Amniotic epithelial cell (primary cell): ENCODE data around the gene PTOV1.

Source experiments
- DNase-seq: peaks from one replicate; pipeline ENCODE4 v3.0.0-alpha.2; 2010; ENCODE audit warnings: low read depth

Gene PTOV1

DNA sequence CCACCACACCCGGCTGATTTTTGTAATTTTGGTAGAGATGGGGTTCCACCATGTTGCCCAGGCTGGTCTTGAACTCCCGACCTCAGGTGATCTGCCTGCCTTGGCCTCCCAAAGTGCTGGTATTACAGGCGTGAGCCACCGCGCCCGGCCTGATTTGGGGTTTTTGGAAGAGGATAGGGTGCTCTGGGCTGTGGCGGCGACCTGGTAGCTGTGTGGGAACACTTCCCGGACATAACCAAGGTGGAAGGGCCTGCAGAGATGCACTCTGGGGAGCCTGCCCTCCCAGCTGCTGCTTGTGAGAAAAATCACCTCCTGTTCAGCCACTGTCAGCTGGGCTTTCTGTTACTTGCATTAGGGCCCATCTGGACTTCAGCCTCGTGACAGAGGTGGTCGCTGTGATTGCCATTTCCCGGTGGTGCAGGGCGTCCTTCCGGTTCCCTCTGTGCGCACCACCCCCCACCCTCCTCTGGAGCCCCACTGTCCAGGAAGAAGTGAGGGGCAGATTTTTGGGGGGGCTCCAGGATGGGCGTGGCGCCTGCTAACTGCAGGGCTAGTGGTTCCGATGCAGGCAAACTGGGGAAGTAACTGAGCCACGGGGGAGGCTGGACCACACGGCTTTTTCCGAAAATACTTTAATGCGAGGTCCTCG lies 38.2 kb downstream of the PTOV1 start:
- DNase-seq: no peak

GRCh38 chr19:49889687-49890348 lies 38.9 kb downstream of the PTOV1 start:
- DNase-seq: peak; percentile 65

DNA sequence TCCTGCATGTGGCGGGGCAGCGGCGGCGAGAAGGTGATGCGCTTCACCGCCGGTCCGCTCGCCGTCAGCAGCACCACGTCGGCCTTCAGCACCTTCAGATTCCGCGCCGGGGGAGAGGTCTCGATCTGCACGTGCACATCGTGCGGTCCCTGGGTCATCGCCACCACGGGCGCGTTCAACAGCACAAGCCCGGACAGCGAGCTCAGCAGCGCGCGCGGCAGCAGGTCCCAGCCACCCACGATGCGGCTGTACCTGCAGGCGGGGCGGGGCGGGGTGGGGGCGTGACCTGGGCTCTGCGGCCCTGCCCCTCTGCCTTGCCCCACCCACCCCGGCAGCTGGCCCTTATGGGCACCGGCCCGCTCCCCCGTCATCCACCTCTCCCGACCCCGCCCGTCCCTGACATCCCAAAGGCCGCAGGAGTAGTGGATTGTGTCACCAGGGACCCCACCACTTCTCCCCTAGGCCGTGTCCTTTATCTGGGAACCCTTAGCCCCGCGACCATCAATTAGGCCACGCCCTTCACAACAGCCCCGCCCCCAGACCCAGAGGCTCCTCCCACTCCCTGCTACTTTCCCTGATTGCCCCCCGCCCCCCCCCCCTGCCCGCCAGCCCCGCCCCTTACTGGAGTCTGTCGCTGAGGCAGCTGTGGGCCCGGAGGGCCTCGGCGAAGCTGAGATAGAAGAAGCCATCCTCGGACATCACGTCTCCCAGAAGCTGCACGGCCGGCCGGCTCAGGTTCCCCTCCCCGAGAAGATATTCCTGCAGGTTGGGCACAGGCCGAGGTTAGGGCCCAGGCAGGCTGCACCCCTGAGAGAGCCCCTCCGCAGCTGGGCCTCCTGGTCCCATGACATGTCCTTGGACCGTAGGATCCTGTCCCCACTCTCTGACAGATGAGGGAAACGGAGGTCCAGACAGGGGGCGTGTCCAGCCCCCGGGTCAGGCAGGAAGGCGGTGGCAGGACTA lies 39.7 kb downstream of the PTOV1 start:
- DNase-seq: no peak

DNA sequence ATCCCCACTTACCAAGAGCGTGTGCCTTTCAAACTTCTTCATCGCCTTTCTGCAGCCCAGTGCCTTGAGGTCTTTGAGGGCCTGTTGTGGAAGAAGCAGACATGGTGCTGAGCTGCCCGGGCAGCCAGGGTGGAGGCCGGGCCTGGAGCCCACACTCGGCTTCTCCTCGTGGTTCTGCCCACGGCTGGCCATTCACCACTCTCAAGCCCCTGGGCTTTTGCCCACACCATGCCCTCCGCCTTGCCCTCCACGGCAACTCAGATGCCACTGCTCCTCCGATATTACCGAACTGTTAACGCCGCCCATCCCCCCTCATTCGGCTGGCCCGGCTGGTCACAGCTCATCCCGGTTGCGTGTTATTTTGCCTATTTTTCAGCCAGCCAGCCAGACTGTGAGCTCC lies 40.4 kb downstream of the PTOV1 start:
- DNase-seq: no peak

- no peak for DNase-seq
These were observed 41.8 kb downstream of the PTOV1 start for GRCh38 chr19:49892716-49893115.

- no peak for DNase-seq
These were observed 43.2 kb downstream of the PTOV1 start for GRCh38 chr19:49894011-49894664.

GRCh38 chr19:49894879-49895565 lies 44.1 kb downstream of the PTOV1 start:
- DNase-seq: no peak

- no peak for DNase-seq
These were observed 44.8 kb downstream of the PTOV1 start for GRCh38 chr19:49895566-49896297.

- DNase-seq: no peak
These were observed 46.1 kb downstream of the PTOV1 start, which contains the start of gene IL4I1 for GRCh38 chr19:49896863-49897621. Gene IL4I1, minus strand, starts transcription at chr19:49896887. Its CDS starts 727 bp downstream, at chr19:49896160.

GRCh38 chr19:49904136-49904535 lies 53.2 kb downstream of the PTOV1 start:
- no peak for DNase-seq

DNA sequence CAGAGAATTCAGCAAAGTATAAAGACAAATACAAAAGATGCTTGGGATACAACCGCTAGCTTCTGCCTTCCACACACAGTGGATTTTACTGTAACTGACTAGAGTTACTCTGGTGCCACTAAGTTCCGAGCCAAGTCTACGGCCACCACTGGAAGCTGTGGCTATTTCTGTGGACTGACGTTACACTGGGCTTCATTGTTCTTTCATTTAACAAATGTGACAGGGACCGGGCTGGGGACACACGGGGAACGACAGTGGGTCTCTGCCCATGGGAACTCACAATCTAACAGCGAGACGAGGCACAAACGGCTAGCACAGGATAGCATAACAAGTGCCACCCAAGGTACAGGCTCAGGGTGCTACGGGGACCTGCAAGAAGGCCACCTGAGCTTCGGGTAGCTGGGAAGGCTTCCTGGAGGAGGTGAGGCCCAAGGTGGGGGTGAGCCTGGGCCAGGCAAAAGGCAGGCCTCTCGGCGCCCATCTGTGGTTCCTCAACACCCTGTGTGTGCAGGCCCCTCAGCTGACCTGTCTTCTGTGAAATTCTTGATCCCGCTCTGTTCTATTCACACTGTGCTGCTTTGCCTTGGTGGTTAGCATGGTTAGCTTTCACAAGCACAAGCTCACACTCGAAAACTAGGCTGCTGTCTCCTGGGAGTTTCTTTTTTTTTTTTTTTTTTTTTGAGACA lies 56.1 kb downstream of the PTOV1 start:
- no peak for DNase-seq

DNA sequence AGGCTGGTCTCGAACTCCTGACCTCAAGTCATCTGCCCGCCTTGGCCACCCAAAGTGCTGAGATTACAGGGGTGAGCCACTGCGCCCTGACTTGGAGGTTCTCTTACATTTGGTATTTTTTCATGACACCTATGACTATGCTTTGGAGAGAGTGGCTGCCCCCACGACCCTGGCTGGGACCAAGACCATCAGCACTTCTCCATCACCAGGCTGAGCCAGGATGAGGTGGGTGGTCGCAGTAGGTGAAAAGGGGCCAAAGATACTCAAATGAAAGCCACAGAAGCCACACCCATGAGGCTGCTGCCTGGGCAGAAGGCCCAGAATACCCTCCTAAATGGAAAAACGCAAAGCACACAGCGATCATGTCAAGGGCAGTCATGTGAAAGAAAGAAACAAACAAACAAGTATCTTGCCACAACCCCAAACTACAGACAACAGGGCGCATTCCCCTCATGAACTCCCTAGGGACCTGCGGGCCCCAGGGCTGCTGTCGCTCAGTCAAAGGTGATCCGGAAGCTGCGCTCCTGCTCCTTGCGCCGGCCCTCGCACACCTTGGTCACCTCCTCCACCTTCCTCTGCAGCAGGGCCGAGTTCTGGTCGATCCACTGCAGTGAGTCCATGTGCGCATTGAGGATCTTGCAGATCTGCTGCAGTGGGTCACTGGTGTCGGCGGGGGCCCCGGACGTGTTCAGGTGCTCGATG lies 56.9 kb downstream of the PTOV1 start:
- DNase-seq: no peak

DNA sequence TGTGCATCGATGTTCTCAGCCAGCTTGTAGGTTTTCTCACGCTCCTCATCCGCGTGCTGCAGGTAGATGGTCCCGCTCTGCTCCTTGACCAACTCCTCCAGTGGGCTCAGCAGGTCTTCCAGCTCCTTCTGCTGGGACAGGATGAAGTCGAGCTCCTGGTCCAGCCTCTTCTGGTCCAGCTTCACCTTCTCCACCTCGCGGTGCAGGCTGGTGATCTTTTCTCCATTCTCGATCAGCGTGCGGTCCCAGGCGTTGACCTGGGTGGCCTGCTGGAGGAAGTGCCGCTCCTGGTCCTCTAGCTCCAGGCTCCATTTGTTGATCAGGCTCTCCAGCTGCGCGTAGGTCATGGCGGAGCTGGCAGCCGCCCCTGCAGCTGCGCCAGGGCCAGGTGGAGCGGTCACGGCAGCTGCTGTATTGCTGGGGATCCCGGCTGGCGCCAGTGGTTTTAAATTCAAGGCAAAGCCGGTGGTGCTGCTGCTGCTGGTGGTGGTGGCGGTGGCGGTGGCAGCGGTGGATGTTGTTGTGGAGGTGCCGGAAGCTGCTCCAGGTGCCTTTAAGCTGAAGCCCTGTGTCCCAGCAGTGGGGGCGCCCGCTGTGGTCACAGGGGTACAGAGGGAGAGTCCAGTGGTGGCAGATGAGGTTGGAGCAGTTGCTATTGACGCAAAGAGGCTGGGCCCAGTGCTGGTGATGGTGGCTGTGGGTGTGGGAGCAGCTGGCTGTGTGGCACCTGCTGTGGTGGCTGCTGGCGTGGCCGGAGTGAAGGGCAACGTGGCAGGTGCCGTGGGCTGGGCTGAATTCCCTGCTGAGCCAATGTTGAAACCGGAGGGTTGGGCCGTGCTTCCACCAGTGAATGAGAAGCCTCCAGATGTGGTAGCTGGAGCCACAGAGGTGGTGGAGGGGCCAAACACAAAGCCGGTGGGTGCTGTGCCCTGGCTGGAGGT lies 57.8 kb downstream of the PTOV1 start:
- DNase-seq: no peak

DNA sequence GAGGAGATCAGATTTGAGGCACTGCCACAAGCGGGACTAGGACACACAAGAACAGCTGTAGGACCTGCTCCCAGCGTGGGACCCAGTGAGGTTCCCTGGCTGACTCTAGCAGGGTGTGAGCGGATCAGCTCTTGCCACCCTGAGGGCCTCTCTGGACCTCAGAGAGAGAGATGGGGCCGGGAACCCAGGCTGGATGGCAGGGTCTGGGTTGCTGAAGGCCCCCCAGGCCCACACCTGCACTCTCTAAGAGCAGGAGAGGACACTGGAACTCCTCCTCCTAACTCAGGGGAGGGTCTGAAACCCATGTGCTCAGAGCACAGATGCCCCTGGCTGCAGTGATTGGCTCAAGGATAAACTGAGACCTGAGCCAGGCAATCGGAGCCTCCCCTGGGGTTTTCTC lies 59.2 kb downstream of the PTOV1 start:
- no peak for DNase-seq
